ENCODE data around the gene TP63. TPM values are rescaled to one million over a fixed set of nuclear protein-coding genes. Genes with fewer than 3 reads are reported as not detected.

TP63 gene
- total RNA-seq, 1 experiment from 2014 or later, result not detected

DNA sequence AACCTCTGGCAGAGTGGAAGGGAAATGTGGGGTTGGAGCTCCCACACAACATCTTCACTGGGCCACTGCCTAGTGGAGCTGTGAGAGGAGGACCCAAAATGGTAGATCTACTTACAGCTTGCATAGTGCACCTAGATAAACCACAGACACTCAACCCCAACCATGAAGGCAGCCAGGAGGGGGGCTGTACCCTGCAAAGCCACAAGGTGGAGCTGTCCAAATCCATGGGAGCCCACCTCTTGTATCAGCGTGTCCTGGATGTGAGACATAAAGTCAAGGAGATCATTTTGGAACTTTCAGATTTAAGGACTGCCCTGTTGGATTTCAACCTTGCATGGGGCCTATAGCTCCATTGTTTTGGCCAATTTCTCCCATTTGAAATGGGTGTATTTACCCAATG lies 20.9 kb downstream of the TP63 start:
- DNase-seq, result peak; percentile 66
- no peak overlapping the region for H3K27ac Mint-ChIP-seq
- no peaks in the 10 kb centered on the region for H3K27me3 Mint-ChIP-seq (ENCODE audit: low read depth)

More for the DNA sequence above, 20.9 kb downstream of the TP63 start:
- no peak overlapping the region for H4K5ac ChIP-seq (ENCODE audit: insufficient read length, low read depth, low read length)
- H2BK20ac ChIP-seq (ENCODE audit: low read depth, low read length, poor library complexity, severe bottlenecking), result no peak overlapping the region
- no peak overlapping the region for H3K14ac ChIP-seq (ENCODE audit: insufficient read depth, low read length)
- H3T11ph ChIP-seq (ENCODE audit: low read length), result no peak overlapping the region
- no peak overlapping the region for H4K8ac ChIP-seq (replicated peaks; ENCODE audit: insufficient read length, low read depth, low read length)
- H2BK12ac ChIP-seq (ENCODE audit: insufficient read length, low read depth, low read length), result no peak overlapping the region
- no peaks in the 10 kb centered on the region for H3K27me3 ChIP-seq (ENCODE audit: insufficient read depth, low read length)
- H3K4ac ChIP-seq (ENCODE audit: low read depth, low read length), result no peak overlapping the region
- peaks cover 11 to 24% of the 10 kb centered on the region in 2 experiments; a peak in 4 of 5 replicates for H3K9me3 Mint-ChIP-seq
- no peak overlapping the region for H2BK5ac ChIP-seq (ENCODE audit: insufficient read length, low read length)
- no peaks in the 10 kb centered on the region for H4K20me1 ChIP-seq (ENCODE audit: control insufficient read depth, insufficient read depth, insufficient read length)
- no peak overlapping the region for H3K27ac ChIP-seq (ENCODE audit: insufficient read length, low read depth, low read length)
- H3K18ac ChIP-seq (ENCODE audit: insufficient read length, low read depth, low read length), result no peak overlapping the region
- no peak overlapping the region for H4K91ac ChIP-seq (ENCODE audit: insufficient read length, low read depth, low read length)
- H3K9me3 ChIP-seq (ENCODE audit: control insufficient read depth, low read depth, low read length), result no peaks in the 10 kb centered on the region
- no peaks in the 10 kb centered on the region for H3K79me2 ChIP-seq (ENCODE audit: insufficient read depth, low read length)
- no peak overlapping the region for H3K23ac ChIP-seq (ENCODE audit: insufficient read length, low read depth, low read length)
- H3K4me1 ChIP-seq (ENCODE audit: insufficient read depth, low read length), result no peaks in the 10 kb centered on the region
- H3K36me3 Mint-ChIP-seq (ENCODE audit: insufficient read depth in 1 of 3, low read depth in 3 of 3), result peaks cover 4 to 10% (median 5%) of the 10 kb centered on the region in 3 experiments; a peak in 2 of 7 replicates
- no peak overlapping the region for H3K4me2 ChIP-seq (ENCODE audit: insufficient read depth, insufficient read length, low read length)
- H2BK120ac ChIP-seq (ENCODE audit: low read depth, low read length, poor library complexity, severe bottlenecking), result no peak overlapping the region
- H3K9ac ChIP-seq (ENCODE audit: extremely low read depth, insufficient read length, low read length), result no peak overlapping the region
- H3K79me1 ChIP-seq (ENCODE audit: insufficient read depth, low read depth, low read length, poor library complexity, severe bottlenecking), result no peaks in the 10 kb centered on the region
- no peak overlapping the region for H2AK5ac ChIP-seq (ENCODE audit: insufficient read length, low read length)
- no peak overlapping the region for H3K4me3 Mint-ChIP-seq
- TF ChIP-seq, protein P1, sequence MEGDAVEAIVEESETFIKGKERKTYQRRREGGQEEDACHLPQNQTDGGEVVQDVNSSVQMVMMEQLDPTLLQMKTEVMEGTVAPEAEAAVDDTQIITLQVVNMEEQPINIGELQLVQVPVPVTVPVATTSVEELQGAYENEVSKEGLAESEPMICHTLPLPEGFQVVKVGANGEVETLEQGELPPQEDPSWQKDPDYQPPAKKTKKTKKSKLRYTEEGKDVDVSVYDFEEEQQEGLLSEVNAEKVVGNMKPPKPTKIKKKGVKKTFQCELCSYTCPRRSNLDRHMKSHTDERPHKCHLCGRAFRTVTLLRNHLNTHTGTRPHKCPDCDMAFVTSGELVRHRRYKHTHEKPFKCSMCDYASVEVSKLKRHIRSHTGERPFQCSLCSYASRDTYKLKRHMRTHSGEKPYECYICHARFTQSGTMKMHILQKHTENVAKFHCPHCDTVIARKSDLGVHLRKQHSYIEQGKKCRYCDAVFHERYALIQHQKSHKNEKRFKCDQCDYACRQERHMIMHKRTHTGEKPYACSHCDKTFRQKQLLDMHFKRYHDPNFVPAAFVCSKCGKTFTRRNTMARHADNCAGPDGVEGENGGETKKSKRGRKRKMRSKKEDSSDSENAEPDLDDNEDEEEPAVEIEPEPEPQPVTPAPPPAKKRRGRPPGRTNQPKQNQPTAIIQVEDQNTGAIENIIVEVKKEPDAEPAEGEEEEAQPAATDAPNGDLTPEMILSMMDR (conservative IDR thresholded peaks at IDR 0.05), result peak; percentile 82
- H3K4me1 Mint-ChIP-seq, result no peaks in the 10 kb centered on the region
- WGBS (ENCODE audit: extremely low coverage, insufficient read length, low lambda C conversion rate), result no CpG with 5 or more reads among the region's 1 CpG
- no peak overlapping the region for H2BK15ac ChIP-seq (ENCODE audit: low read depth, low read length)
- H2AFZ ChIP-seq (ENCODE audit: low read length), result no peak overlapping the region
- H3K56ac ChIP-seq (ENCODE audit: insufficient read length, low read depth, low read length), result no peak overlapping the region
- no peaks in the 10 kb centered on the region for H3K23me2 ChIP-seq (ENCODE audit: insufficient read length, low read depth, low read length, poor library complexity, severe bottlenecking)

All from H9 (cell line).